Activated T-helper 1 cell treated with anti-CD3 and anti-CD28 coated beads, Interleukin-12 subunit alpha, Interleukin-12 subunit beta, Interleukin-2, Interleukin-4 antibody, amounts not matched to agents 30 ng/mL and 10 ng/mL and 1 ng/mL, durations not matched to agents 14 hours and 24 hours and 36 hours (primary cell): Measurements from ENCODE around the gene STBD1. TPM values are rescaled to one million over a fixed set of nuclear protein-coding genes. Genes with fewer than 3 reads are reported as not detected.

ENCODE experiments used
- DNase-seq: peaks from one replicate; pipeline ENCODE4 v3.0.0; 2021; ENCODE audit warnings: low spot score
- H3K27ac Mint-ChIP-seq: one replicate; pipeline ENCODE4 v1.8.0; 2021; ENCODE audit warnings: mild to moderate bottlenecking, mixed read lengths
- H3K27me3 Mint-ChIP-seq: one replicate; pipeline ENCODE4 v1.8.0; 2022; ENCODE audit warnings: mild to moderate bottlenecking, moderate library complexity, mixed read lengths; ENCODE audit not compliant: insufficient read depth
- H3K36me3 Mint-ChIP-seq: one replicate; pipeline ENCODE4 v1.8.0; 2021; ENCODE audit warnings: low read depth, mixed read lengths
- H3K4me1 Mint-ChIP-seq: one replicate; pipeline ENCODE4 v1.8.0; 2021; ENCODE audit warnings: low read depth, mixed read lengths
- H3K4me3 Mint-ChIP-seq: one replicate; pipeline ENCODE4 v1.8.0; 2021; ENCODE audit warnings: mild to moderate bottlenecking, moderate library complexity, mixed read lengths
- H3K9me3 Mint-ChIP-seq: one replicate; pipeline ENCODE4 v1.8.0; 2021; ENCODE audit warnings: mixed read lengths
- intact Hi-C: fragments of 100-400 bp; cut with micrococcal nuclease; formaldehyde crosslinking; loops from one replicate; pipeline ENCODE4 v1.15.1; 2024
- total RNA-seq: library from RNA; stranded (reverse); gene quantifications from 2 replicates; pipeline ENCODE4 v1.2.3, GENCODE V29; 2022

Gene STBD1
- total RNA-seq, 1 donor from 2014 or later, result 0.57 TPM

DNA sequence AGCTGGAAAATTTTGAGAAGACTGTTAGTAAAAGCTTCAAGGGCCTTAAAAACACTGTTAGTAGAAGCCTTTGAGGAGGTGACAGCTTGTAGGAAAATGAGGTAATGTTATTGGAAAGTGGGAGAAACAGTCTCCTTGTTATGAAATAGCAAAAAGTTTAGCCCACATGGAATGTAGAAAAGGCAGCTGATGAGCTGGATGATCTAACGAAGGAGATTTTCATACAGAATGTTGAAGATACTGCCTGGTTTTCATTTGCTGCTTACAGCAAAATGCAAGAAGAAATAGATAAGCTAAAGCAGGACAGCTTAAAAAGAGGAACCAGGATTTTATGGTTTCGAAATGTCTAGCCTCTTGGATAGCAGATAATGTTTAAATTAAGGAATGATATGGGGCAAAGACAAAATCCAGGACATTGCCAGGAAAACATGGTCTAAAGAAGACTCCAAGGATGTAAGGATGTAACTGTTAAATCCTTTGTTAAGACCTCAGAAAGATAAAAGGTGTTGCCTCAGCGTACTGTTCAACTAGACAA is 10.2 kb upstream of the STBD1 start:
- no peak overlapping the region for H3K4me3 Mint-ChIP-seq
- intact Hi-C loops, result no loop called here
- H3K27me3 Mint-ChIP-seq, result peaks cover 8% of the 10 kb centered on the region
- H3K9me3 Mint-ChIP-seq, result peaks cover 31% of the 10 kb centered on the region
- DNase-seq, result no peak
- H3K36me3 Mint-ChIP-seq, result peaks cover 6% of the 10 kb centered on the region
- H3K4me1 Mint-ChIP-seq, result peaks cover 19% of the 10 kb centered on the region
- H3K27ac Mint-ChIP-seq, result no peak overlapping the region

DNA sequence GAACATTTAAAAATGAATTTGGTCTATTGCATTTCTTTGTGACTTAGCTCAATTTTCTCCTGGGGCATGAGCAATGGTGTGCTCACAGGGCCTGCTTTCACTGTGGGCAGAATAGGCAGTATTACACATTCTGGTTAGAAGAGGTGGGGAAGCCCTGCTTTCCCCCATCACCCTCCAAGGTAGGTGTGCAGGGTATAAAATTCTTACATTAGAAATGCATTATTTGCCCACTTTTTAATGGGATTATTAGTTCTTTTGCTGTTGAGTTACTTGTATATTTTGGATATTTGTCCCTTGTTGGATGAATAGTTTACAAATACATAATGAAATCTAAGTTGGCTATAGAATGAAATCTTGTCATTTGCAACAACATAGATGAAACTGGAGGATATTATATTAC is 8.3 kb upstream of the STBD1 start:
- H3K4me3 Mint-ChIP-seq, result no peak overlapping the region
- DNase-seq, result no peak
- peaks cover 6% of the 10 kb centered on the region for H3K36me3 Mint-ChIP-seq
- intact Hi-C loops, result no loop called here
- H3K9me3 Mint-ChIP-seq, result peaks cover 31% of the 10 kb centered on the region
- peaks cover 6% of the 10 kb centered on the region for H3K27me3 Mint-ChIP-seq
- H3K27ac Mint-ChIP-seq, result no peak overlapping the region
- H3K4me1 Mint-ChIP-seq, result peaks cover 37% of the 10 kb centered on the region

DNA sequence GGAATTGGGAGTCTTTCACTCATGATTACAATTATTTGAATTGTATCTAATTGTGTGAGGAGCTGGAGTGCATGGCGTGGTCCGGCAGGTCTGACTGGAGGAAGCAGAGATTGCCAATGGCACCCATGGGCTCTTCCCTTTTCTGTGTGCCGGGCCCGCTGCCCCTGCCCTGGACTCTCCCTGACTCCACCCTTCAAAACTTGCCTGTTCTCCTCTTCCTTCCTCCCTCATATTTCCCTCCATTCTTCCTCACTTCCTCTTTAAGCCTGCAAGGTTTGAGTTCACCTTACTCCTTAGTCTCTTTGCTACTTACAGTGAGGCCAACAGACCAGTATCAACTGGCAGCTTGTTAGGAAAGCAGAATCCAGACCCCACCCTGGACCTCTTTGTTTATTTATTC is 6.5 kb upstream of the STBD1 start:
- intact Hi-C loops, result loop anchor here (5.0 to 10.0 kb wide), 7 partner anchors 48 to 1565 kb away; partner anchors contain the start of genes FAM47E, MRPL1, NAAA and RCHY1
- Mint-ChIP-seq H3K27me3 (peaks cover 6% of the 10 kb centered on the region), H3K4me3 (no peak overlapping the region), H3K4me1 (peaks cover 54% of the 10 kb centered on the region), H3K27ac (no peak overlapping the region), H3K9me3 (peaks cover 31% of the 10 kb centered on the region), H3K36me3 (peaks cover 6% of the 10 kb centered on the region)
- no peak for DNase-seq

DNA sequence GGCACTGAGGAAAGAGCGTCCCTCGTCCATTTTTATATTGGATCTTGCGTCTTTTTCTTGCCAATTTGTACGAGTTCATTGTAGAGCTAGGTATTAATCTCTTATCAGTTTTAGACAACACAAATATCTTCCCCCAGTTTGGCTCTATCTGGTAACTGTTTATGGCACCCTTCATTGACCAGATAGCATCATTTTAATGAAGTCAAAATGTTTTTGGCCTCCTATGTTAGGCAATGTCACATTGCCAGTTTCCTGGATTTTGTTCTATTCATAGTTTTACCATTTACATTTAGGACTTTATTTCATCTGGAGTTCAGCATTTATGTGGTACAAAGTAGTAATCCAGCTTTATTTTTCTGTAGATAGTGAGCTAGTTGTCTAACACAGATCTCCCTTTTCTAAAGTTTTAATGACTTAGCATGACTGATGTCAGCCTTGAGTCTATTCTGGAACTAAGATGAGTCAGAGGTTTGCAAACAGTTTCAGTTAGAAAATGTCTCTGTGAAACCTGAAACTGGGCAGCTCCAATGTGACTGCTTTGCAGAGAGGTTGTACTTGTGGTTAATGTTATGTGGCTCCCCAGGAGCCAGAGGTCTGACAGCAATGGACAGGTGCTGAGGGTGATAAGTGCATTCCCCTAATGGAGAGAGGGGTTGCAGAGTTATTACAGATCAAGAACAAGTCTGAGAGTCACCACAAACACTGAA is 5.3 kb upstream of the STBD1 start:
- intact Hi-C loops, result loop anchor here (1.0 to 10.0 kb wide), 11 partner anchors 49 to 1564 kb away; partner anchors contain the start of genes FAM47E, MRPL1, NAAA and NUP54
- no peak overlapping the region for H3K27ac Mint-ChIP-seq
- peak overlapping the region; percentile 7 for H3K4me3 Mint-ChIP-seq
- H3K4me1 Mint-ChIP-seq, result peaks cover 62% of the 10 kb centered on the region
- peaks cover 24% of the 10 kb centered on the region for H3K9me3 Mint-ChIP-seq
- peak; percentile 32 for DNase-seq
- peaks cover 3% of the 10 kb centered on the region for H3K27me3 Mint-ChIP-seq
- peaks cover 6% of the 10 kb centered on the region for H3K36me3 Mint-ChIP-seq

DNA sequence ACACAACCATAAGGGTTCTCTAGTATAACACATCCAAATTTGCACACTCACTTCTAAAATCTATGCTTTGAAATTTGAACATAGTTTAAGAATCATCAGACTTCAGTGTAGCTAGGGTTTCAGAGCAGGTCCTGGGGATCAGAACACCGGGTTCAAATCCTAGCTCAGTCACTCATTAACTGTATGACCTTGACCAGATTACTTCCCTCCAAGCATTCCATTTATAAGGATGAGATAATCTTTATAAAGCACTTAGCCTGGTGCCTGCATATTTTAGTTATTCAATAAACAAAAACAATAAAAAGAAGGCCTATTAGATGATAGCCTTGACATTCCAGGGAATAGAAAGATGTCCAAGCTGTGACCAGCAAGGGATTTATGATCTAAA is 4.8 kb upstream of the STBD1 start:
- DNase-seq, result no peak
- Mint-ChIP-seq H3K36me3 (peaks cover 6% of the 10 kb centered on the region), H3K4me1 (peaks cover 62% of the 10 kb centered on the region), H3K27me3 (peaks cover 2% of the 10 kb centered on the region), H3K27ac (no peak overlapping the region), H3K9me3 (peaks cover 21% of the 10 kb centered on the region), H3K4me3 (peak overlapping the region; percentile 7)
- intact Hi-C loops, result loop anchor here (1.0 to 10.0 kb wide), 11 partner anchors 49 to 1563 kb away; partner anchors contain the start of genes FAM47E, MRPL1, NAAA and NUP54

DNA sequence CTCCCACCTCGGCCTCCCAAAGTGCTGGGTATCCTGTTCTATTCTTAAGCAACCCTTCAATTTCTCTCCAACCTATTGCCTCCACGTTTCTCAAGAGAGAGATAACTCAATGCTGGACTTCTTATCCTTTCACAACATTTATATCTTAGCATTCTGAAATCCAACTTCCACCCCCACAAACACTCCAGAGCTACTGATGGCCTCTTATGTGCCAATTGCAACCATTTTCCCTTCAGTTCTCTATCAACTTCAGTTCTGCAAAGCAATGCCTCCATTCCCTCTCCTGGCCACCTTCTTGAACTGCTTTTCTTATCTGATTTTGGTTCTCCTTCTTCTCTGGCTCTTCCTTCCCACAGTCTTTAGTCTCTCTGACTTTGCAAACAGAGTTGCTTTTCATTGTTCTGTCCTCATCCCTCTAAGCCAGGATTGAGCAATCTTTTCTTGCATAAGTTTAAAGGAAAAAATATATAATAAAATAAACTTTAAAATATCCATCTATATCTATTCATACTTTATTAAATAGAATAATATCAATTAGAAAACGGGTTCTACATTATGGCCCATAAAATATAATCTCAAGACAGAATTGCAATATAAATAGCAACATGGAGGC is 3.6 kb upstream of the STBD1 start:
- Mint-ChIP-seq H3K27me3 (peaks cover 2% of the 10 kb centered on the region), H3K27ac (no peak overlapping the region), H3K36me3 (peaks cover 6% of the 10 kb centered on the region), H3K9me3 (peaks cover 10% of the 10 kb centered on the region), H3K4me1 (peaks cover 62% of the 10 kb centered on the region), H3K4me3 (no peak overlapping the region)
- intact Hi-C loops, result loop anchor here (5.0 to 10.0 kb wide), 7 partner anchors 51 to 1562 kb away; partner anchors contain the start of genes FAM47E, MRPL1, NAAA and RCHY1
- no peak for DNase-seq

DNA sequence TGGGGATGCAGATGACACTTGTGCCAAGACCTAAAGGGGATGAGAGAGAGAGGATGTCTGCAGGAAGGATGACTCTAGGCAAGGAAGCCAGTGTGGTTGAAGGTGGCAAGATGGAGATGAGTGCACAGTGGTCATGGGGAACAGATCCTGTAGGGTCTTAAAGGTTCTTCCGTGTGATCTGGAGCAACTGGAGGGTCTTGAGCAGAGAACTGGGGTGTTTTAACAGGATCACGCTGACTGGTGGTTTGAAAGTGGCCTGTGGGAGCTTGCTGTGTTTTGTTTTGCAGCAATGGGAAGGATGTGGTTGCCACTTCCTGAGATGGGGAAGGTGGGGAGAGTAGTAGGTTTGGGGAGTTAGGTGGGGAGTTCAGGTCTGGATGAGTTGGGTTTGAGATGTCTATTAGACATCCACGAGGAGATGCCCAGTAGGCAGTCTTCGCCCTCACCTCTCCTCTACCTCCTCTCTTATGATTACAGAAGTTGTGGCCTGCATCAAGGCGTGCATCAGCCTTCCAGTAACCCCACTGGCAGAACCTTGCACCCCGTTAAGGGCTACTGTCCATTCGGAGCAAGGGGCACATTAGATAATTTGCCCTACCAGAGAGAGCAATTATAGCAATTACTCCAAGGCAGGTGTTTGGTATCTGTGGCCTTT is 1.4 kb upstream of the STBD1 start:
- H3K4me3 Mint-ChIP-seq, result peak overlapping the region; percentile 66
- H3K27ac Mint-ChIP-seq, result peak overlapping the region; percentile 49
- H3K27me3 Mint-ChIP-seq, result peaks cover 13% of the 10 kb centered on the region
- peaks cover 4% of the 10 kb centered on the region for H3K36me3 Mint-ChIP-seq
- peak; percentile 20 for DNase-seq
- peaks cover 58% of the 10 kb centered on the region for H3K4me1 Mint-ChIP-seq
- no peaks in the 10 kb centered on the region for H3K9me3 Mint-ChIP-seq
- intact Hi-C loops, result loop anchor here (1.0 to 10.0 kb wide), 6 partner anchors 246 to 1560 kb away; partner anchors contain the start of genes CCNG2, MRPL1, RCHY1 and SDAD1

DNA sequence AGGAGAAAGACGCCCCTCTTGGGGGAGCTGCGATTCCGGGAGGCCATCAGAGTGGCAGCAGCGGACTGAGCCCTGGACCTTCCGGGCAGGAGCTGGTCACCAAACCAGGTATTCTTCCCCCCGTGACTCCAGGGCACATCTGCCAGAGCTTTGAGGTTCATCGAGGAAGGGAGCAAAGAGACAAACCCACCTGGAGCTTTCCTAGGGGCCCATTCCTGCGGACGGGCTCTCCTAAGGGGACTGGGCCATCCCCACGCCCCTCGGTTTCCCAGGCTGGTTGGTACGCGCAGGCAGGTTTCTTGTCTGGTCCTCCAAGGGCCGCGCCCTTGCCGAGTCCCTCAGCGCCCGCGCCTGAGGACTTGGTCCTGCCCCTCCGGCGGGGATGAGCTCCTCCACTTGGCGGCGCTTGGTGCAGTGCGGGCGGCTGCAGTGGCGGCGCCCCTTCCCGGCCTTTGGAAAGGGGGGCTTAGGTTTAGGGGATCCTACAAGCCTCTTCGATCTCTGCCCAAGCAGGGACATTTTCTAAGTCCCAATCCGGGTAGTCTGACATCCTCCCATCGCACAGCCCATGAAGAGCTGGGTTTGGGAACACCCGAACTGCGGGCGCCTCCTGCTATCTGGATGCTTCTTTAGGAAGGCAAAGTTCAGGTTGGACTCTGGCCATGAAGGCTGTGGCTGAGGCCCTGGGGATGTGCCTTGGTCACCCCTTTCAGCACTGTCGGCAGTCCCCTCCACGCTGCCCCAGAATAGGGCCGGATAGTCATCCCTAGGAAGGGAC is 538 bp downstream of the STBD1 start:
- no peak for DNase-seq
- no peak overlapping the region for H3K27ac Mint-ChIP-seq
- intact Hi-C loops, result loop anchor here (1.0 to 10.0 kb wide), 5 partner anchors 312 to 1558 kb away; partner anchors contain the start of genes CCNG2, MRPL1, RCHY1 and SDAD1
- H3K27me3 Mint-ChIP-seq, result peaks cover 19% of the 10 kb centered on the region
- no peaks in the 10 kb centered on the region for H3K36me3 Mint-ChIP-seq
- peaks cover 39% of the 10 kb centered on the region for H3K4me1 Mint-ChIP-seq
- H3K9me3 Mint-ChIP-seq, result no peaks in the 10 kb centered on the region
- H3K4me3 Mint-ChIP-seq, result peak overlapping the region; percentile 68

DNA sequence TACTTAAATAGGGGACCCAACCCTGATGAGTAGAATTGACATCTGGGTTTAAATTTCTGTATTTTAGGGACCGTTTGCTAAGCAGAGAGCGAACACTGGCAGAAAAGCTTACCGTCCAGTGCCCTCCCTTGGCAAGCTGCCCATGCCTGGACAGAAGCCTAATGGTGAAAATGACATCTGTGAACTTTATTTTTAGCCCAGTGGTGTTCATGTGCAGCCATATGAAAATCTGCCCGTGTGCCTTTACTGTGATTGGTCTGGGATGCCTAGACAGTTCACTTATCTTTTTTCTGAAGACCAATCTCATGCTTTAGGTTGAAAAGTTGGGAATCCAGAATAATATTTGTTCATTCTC is 1.1 kb downstream of the STBD1 start:
- DNase-seq, result no peak
- Mint-ChIP-seq H3K27ac (no peak overlapping the region), H3K9me3 (no peaks in the 10 kb centered on the region), H3K27me3 (peaks cover 20% of the 10 kb centered on the region), H3K36me3 (no peaks in the 10 kb centered on the region), H3K4me1 (peaks cover 34% of the 10 kb centered on the region), H3K4me3 (peak overlapping the region; percentile 68)
- intact Hi-C loops, result loop anchor here (5.0 to 10.0 kb wide), 4 partner anchors 313 to 1557 kb away; partner anchors contain the start of genes CCNG2, MRPL1, RCHY1 and SDAD1

DNA sequence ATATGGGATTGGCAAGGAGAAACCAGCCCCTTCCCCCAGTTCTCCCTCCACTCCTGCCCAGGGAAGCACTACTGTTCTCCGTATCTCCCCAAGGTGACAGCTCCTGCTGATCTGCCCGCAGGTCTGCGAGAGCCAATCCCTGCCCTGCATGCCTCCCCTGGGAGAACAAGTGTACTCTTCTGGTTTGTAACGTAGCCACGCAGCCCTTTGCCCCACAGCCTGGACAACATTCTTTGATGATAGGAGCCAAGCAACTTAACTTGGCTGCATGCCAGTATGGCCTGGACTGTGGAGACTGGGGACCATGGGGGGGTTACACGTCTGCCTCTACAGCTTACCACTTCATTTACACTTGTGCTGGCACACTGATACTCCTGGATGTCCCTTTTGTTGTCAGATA is 2.0 kb downstream of the STBD1 start:
- peaks cover 22% of the 10 kb centered on the region for H3K27me3 Mint-ChIP-seq
- intact Hi-C loops, result loop anchor here (5.0 to 10.0 kb wide), 4 partner anchors 314 to 1556 kb away; partner anchors contain the start of genes CCNG2, MRPL1, RCHY1 and SDAD1
- no peaks in the 10 kb centered on the region for H3K36me3 Mint-ChIP-seq
- H3K4me1 Mint-ChIP-seq, result peaks cover 27% of the 10 kb centered on the region
- no peaks in the 10 kb centered on the region for H3K9me3 Mint-ChIP-seq
- no peak for DNase-seq
- H3K4me3 Mint-ChIP-seq, result peak overlapping the region; percentile 51
- no peak overlapping the region for H3K27ac Mint-ChIP-seq

DNA sequence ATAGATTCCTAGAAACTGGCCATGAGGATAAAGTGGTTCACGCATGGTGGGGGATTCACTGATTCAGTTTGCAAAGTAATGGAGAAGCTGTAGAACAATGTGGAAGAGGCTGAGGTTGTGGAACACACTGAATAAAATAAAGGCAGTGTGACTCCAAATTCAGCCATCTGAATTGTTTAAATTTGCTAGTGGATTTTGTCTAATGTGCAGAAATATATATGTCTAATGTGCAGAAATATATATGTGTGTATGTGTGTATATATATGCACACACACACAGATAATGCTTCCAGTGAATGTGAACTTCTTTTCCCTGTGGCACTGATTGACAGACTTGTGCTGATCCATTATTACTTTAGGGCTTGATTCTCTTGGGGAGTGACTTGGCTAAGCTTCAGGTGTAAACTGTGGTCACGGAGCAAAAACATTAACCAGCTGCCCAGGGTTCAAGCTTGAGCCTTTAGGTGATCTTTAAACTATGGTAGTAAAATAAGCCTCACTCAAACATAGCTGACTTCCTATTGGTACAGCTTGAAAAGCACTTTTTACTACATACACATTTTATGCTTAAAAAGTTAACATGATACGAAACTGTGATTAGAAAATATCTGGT is 3.5 kb downstream of the STBD1 start:
- Mint-ChIP-seq H3K27me3 (peaks cover 22% of the 10 kb centered on the region), H3K4me3 (no peak overlapping the region), H3K4me1 (peaks cover 12% of the 10 kb centered on the region), H3K27ac (no peak overlapping the region), H3K36me3 (no peaks in the 10 kb centered on the region), H3K9me3 (no peaks in the 10 kb centered on the region)
- intact Hi-C loops, result loop anchor here (5.0 to 10.0 kb wide), 4 partner anchors 315 to 1555 kb away; partner anchors contain the start of genes CCNG2, MRPL1, RCHY1 and SDAD1
- no peak for DNase-seq
